ENCODE data around the gene CDYL2. TPM values are rescaled to one million over a fixed set of nuclear protein-coding genes. Genes with fewer than 3 reads are reported as not detected.

Gene CDYL2
- total RNA-seq, 1 donor from 2014 or later, result 4.1 TPM

DNA sequence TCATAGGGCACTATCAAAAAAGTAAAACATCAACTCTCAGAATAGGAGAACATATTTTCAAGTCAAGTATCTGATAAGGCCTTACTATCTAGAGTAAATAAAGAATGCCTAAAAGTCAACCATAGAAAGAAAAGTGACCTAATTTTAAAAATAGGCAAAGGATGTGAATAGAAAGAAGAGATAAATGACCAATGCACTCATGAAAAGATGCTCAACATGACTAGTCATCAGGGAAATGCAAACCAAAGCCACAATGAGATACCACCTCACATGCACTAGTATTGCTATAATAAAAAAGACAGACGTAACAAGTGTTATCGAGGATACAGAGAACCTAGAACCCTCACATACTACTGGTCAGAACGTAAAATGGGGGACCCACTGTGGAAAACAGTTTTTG, 172.8 kb downstream of the CDYL2 start:
- DNase-seq (ENCODE audit: low spot score), result no peak
- Mint-ChIP-seq H3K27me3 (ENCODE audit: low read depth) (no peaks in the 10 kb centered on the region), H3K36me3 (ENCODE audit: low read depth) (peaks cover 1% of the 10 kb centered on the region), H3K4me1 (ENCODE audit: low read depth) (no peaks in the 10 kb centered on the region), H3K9me3 (ENCODE audit: low read depth) (peaks cover 33% of the 10 kb centered on the region), H3K27ac (ENCODE audit: unreplicated experiment) (no peak overlapping the region), H3K4me3 (ENCODE audit: unreplicated experiment) (no peak overlapping the region)
- no peak for TF ChIP-seq CTCF (IDR thresholded peaks at IDR 0.05)

- Mint-ChIP-seq H3K36me3 (ENCODE audit: low read depth) (peaks cover 3% of the 10 kb centered on the region), H3K27me3 (ENCODE audit: low read depth) (peaks cover 5% of the 10 kb centered on the region), H3K9me3 (ENCODE audit: low read depth) (peaks cover 40% of the 10 kb centered on the region), H3K4me3 (ENCODE audit: unreplicated experiment) (no peak overlapping the region), H3K4me1 (ENCODE audit: low read depth) (no peaks in the 10 kb centered on the region), H3K27ac (ENCODE audit: unreplicated experiment) (no peak overlapping the region)
- TF ChIP-seq CTCF (IDR thresholded peaks at IDR 0.05), result no peak
- no peak for DNase-seq (ENCODE audit: low spot score)
These were observed 176.1 kb downstream of the CDYL2 start for GRCh38 chr16:80628254-80628653.

DNA sequence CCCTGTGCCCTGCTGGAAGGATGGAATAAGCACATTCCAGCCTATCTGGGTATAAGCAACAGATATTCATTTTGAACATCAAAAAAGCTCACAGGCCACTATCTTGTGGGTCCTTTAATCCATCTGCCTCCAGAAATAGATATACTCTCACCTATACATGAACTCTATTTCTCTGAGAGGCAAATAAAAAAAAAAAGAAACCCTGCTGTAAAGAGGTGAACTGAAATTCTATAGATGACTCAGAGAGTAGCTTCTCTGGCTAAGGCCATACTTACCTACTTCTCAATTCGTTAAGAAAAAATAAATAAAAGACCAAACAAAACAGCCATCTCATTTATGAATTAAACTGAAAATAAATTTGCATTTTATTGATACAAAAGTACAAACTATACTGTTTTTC, 177.3 kb downstream of the CDYL2 start:
- Mint-ChIP-seq H3K27me3 (ENCODE audit: low read depth) (peaks cover 5% of the 10 kb centered on the region), H3K4me1 (ENCODE audit: low read depth) (no peaks in the 10 kb centered on the region), H3K27ac (ENCODE audit: unreplicated experiment) (no peak overlapping the region), H3K4me3 (ENCODE audit: unreplicated experiment) (no peak overlapping the region), H3K36me3 (ENCODE audit: low read depth) (peaks cover 2% of the 10 kb centered on the region), H3K9me3 (ENCODE audit: low read depth) (peaks cover 39% of the 10 kb centered on the region)
- TF ChIP-seq CTCF (IDR thresholded peaks at IDR 0.05), result no peak
- no peak for DNase-seq (ENCODE audit: low spot score)

DNA sequence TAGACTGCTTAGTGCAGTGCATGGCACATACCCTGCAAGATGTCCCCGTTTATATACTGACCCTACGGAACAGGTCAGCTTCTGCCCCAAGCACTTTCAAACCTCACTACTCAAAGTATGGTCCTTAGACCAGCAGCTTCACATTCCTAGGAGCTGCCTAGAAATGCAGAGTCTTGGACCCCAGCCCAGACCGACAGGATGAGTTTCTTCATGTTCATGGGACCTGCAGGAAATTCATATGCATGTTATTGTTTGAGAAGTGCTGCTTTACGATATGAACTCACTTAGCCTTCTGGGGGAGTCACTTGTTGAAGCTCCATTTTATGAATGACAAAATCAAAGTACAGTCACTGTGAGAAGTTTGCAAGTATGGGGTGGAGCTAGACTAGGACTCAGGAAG, 181.0 kb downstream of the CDYL2 start:
- H3K4me3 Mint-ChIP-seq (ENCODE audit: unreplicated experiment), result no peak overlapping the region
- no peak overlapping the region for H3K27ac Mint-ChIP-seq (ENCODE audit: unreplicated experiment)
- no peak for TF ChIP-seq CTCF (IDR thresholded peaks at IDR 0.05)
- H3K36me3 Mint-ChIP-seq (ENCODE audit: low read depth), result peaks cover 2% of the 10 kb centered on the region
- peaks cover 34% of the 10 kb centered on the region for H3K9me3 Mint-ChIP-seq (ENCODE audit: low read depth)
- H3K4me1 Mint-ChIP-seq (ENCODE audit: low read depth), result no peaks in the 10 kb centered on the region
- DNase-seq (ENCODE audit: low spot score), result no peak
- peaks cover 5% of the 10 kb centered on the region for H3K27me3 Mint-ChIP-seq (ENCODE audit: low read depth)

- Mint-ChIP-seq H3K4me1 (ENCODE audit: low read depth) (no peaks in the 10 kb centered on the region), H3K36me3 (ENCODE audit: low read depth) (peaks cover 2% of the 10 kb centered on the region), H3K27me3 (ENCODE audit: low read depth) (peaks cover 5% of the 10 kb centered on the region), H3K9me3 (ENCODE audit: low read depth) (peaks cover 34% of the 10 kb centered on the region), H3K4me3 (ENCODE audit: unreplicated experiment) (no peak overlapping the region), H3K27ac (ENCODE audit: unreplicated experiment) (no peak overlapping the region)
- DNase-seq (ENCODE audit: low spot score), result no peak
- TF ChIP-seq CTCF (IDR thresholded peaks at IDR 0.05), result no peak
These were observed 182.4 kb downstream of the CDYL2 start for GRCh38 chr16:80622007-80622406.

Measured in chondrocyte (in vitro differentiated cells).